ENCODE measurements around the gene MCEMP1. TPM values are rescaled to one million over a fixed set of nuclear protein-coding genes. Genes with fewer than 3 reads are reported as not detected.

Gene MCEMP1
- total RNA-seq, 1 donor from 2014 or later, result not detected

DNA sequence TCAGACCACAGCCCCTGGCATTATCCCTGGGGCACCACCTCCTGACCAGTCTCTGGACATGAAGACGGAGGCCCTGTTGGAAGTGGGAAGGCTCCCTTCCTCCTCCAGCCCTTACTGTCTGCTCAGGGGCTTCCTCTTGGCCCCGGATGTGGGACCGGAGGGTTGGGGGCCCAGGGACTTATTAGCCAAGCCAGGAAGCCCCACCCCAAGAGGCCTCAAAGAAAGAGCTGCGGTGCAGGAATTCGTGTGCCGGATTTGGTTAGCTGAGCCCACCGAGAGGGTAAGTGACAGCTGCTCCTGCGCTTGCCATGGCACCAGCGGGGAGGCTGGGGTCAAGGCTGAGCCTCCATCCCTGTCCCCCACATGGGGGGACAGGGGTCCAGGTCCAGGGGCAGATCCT lies 8.0 kb upstream of the MCEMP1 start, which contains the start of gene RETN:
RETN (plus strand) TSS at position 208 of the 400 bp plus-strand sequence. CDS start 278 bp downstream, outside the sequence.
- Mint-ChIP-seq H3K36me3 (ENCODE audit: low read depth) (no peaks in the 10 kb centered on the region), H3K4me1 (ENCODE audit: low read depth) (peaks cover 5% of the 10 kb centered on the region), H3K4me3 (ENCODE audit: unreplicated experiment) (no peak within 1 kb of the TSS), H3K27ac (ENCODE audit: unreplicated experiment) (no peak within 1 kb of the TSS), H3K27me3 (ENCODE audit: low read depth) (peaks cover 38% of the 10 kb centered on the region), H3K9me3 (ENCODE audit: low read depth) (peaks cover under 1% of the 10 kb centered on the region)
- TF ChIP-seq, protein P1, sequence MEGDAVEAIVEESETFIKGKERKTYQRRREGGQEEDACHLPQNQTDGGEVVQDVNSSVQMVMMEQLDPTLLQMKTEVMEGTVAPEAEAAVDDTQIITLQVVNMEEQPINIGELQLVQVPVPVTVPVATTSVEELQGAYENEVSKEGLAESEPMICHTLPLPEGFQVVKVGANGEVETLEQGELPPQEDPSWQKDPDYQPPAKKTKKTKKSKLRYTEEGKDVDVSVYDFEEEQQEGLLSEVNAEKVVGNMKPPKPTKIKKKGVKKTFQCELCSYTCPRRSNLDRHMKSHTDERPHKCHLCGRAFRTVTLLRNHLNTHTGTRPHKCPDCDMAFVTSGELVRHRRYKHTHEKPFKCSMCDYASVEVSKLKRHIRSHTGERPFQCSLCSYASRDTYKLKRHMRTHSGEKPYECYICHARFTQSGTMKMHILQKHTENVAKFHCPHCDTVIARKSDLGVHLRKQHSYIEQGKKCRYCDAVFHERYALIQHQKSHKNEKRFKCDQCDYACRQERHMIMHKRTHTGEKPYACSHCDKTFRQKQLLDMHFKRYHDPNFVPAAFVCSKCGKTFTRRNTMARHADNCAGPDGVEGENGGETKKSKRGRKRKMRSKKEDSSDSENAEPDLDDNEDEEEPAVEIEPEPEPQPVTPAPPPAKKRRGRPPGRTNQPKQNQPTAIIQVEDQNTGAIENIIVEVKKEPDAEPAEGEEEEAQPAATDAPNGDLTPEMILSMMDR (IDR thresholded peaks at IDR 0.05), result no peak
- DNase-seq (ENCODE audit: low spot score), result no peak

DNA sequence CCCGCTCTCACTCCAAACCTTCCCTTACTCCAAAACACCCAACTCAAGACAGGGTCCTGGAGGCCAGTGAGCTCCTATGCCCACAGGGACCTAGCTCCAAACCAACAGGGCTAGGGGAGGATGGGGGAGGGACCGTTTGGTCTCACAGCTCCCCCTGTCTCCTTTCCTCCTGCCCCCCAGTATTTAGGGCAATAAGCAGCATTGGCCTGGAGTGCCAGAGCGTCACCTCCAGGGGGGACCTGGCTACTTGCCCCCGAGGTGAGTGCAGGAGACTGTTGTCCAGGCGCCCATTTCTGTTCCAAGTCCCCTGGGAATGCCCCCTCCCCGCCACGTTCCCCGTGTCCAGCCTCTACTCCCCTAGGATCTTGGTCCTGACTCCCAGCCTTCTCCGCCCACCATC lies 7.2 kb upstream of the MCEMP1 start:
- no peak for DNase-seq (ENCODE audit: low spot score)
- Mint-ChIP-seq H3K9me3 (ENCODE audit: low read depth) (peaks cover 4% of the 10 kb centered on the region), H3K36me3 (ENCODE audit: low read depth) (no peaks in the 10 kb centered on the region), H3K4me1 (ENCODE audit: low read depth) (peaks cover 5% of the 10 kb centered on the region), H3K27ac (ENCODE audit: unreplicated experiment) (no peak overlapping the region), H3K4me3 (ENCODE audit: unreplicated experiment) (no peak overlapping the region), H3K27me3 (ENCODE audit: low read depth) (peaks cover 40% of the 10 kb centered on the region)
- TF ChIP-seq, protein P1 (IDR thresholded peaks at IDR 0.05), result no peak

DNA sequence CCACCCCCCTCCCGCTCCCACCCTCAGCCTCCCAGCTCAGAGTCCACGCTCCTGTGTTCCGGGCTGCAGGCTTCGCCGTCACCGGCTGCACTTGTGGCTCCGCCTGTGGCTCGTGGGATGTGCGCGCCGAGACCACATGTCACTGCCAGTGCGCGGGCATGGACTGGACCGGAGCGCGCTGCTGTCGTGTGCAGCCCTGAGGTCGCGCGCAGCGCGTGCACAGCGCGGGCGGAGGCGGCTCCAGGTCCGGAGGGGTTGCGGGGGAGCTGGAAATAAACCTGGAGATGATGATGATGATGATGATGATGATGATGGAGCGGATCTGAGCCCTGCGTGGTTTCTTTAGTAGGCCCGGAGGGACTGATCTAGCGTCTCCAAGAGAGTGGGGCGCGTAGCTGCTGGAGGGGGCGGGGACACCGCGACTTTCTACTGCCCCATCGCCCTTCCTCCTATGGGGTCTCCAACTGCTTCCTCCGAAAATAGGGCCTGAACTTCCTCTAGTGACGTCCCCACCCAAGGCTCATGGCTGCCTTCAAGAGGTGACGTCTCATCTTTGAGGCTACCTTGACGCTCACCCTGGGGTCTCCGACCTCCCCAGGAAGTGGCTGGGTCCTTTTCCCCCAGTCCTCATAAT lies 6.6 kb upstream of the MCEMP1 start:
- no peak for DNase-seq (ENCODE audit: low spot score)
- TF ChIP-seq, protein P1 (IDR thresholded peaks at IDR 0.05), result no peak
- Mint-ChIP-seq H3K36me3 (ENCODE audit: low read depth) (no peaks in the 10 kb centered on the region), H3K27me3 (ENCODE audit: low read depth) (peaks cover 40% of the 10 kb centered on the region), H3K4me3 (ENCODE audit: unreplicated experiment) (peak overlapping the region; percentile 64), H3K27ac (ENCODE audit: unreplicated experiment) (no peak overlapping the region), H3K4me1 (ENCODE audit: low read depth) (peaks cover 5% of the 10 kb centered on the region), H3K9me3 (ENCODE audit: low read depth) (peaks cover 4% of the 10 kb centered on the region)

DNA sequence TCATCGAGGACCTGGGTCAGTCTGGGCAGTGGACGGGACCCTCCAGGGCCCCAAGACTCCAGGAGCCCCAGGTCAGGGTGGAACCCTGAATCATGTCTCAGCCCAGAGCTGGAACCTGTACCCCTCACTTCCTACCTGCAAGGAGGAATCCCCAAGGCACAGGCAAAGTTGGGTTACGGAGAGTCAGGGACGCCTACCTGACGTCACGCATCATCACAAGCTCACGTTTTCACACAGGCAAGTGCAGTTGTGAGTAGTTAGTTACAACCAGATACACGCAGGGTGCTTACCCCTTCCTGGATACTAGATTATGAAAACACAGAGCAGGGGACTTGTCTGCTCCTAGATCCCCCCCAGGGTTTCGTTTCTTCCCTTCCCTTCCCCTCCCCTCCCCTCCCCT lies 6.1 kb upstream of the MCEMP1 start:
- Mint-ChIP-seq H3K27ac (ENCODE audit: unreplicated experiment) (no peak overlapping the region), H3K9me3 (ENCODE audit: low read depth) (peaks cover 4% of the 10 kb centered on the region), H3K4me3 (ENCODE audit: unreplicated experiment) (no peak overlapping the region), H3K4me1 (ENCODE audit: low read depth) (peaks cover 5% of the 10 kb centered on the region), H3K36me3 (ENCODE audit: low read depth) (no peaks in the 10 kb centered on the region), H3K27me3 (ENCODE audit: low read depth) (peaks cover 40% of the 10 kb centered on the region)
- no peak for DNase-seq (ENCODE audit: low spot score)
- TF ChIP-seq, protein P1 (IDR thresholded peaks at IDR 0.05), result no peak

DNA sequence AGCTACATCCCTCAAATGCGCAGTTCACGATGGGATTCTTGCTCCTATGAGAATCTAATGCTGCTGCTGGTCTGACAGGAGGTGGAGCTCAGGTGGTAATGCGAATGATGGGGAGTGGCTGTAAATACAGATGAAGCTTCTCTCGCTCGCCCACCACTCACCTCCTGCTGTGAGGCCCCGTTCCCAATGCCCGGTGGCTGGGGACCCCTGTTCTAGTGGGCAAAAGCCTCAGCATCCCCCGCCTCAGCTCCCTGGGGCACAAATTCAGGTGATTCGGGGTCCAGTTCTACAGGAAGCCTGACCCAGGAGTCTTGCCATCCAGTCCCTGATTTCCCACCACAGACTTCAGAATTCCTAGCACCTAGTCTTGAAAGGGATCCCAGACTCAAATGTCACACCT lies 4.4 kb upstream of the MCEMP1 start:
- peaks cover 5% of the 10 kb centered on the region for H3K4me1 Mint-ChIP-seq (ENCODE audit: low read depth)
- TF ChIP-seq, protein P1 (IDR thresholded peaks at IDR 0.05), result no peak
- H3K27me3 Mint-ChIP-seq (ENCODE audit: low read depth), result peaks cover 47% of the 10 kb centered on the region
- no peak overlapping the region for H3K27ac Mint-ChIP-seq (ENCODE audit: unreplicated experiment)
- H3K4me3 Mint-ChIP-seq (ENCODE audit: unreplicated experiment), result no peak overlapping the region
- H3K9me3 Mint-ChIP-seq (ENCODE audit: low read depth), result peaks cover 4% of the 10 kb centered on the region
- DNase-seq (ENCODE audit: low spot score), result no peak
- H3K36me3 Mint-ChIP-seq (ENCODE audit: low read depth), result no peaks in the 10 kb centered on the region

Measured in chondrocyte (in vitro differentiated cells).